Fibroblast of pulmonary artery (primary cell): ENCODE results near the gene UBR4.

Source experiments
- DNase-seq: peaks from one replicate; pipeline ENCODE4 v3.0.0-alpha.2; 2010; ENCODE audit warnings: low read depth
- H3K4me3 ChIP-seq: replicated peaks from 2 replicates; pipeline ENCODE4 v1.5.1; 2011; ENCODE audit warnings: low read depth, mild to moderate bottlenecking, control low read depth, low read length, moderate library complexity
- TF ChIP-seq, protein P1 (sequence below): IDR thresholded peaks from 2 replicates; pipeline ENCODE4 v1.5.1; 2011; ENCODE audit warnings: mild to moderate bottlenecking, control low read depth, low read length, inconsistent platforms; ENCODE audit errors: missing control alignments

UBR4 gene

DNA sequence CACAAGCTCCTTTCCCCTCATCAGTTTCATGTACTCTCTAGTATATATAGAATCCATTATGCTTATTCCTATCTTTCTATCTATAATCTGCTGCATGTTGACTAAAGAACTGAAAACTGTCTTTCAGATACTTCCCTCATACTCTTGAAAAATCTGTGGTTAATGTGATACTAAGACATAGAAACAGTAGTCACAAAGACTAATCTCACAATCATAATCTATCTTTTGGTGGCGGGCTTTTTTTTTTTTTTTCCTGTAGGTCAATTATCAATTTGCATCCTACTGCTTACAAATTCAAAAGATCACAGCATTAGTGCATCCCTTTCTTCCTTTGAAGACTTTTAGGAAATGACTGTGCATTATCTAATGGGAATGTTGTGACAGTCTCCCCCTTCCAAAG lies 4.7 kb downstream of the UBR4 start:
- no peak for DNase-seq
- TF ChIP-seq, protein P1, sequence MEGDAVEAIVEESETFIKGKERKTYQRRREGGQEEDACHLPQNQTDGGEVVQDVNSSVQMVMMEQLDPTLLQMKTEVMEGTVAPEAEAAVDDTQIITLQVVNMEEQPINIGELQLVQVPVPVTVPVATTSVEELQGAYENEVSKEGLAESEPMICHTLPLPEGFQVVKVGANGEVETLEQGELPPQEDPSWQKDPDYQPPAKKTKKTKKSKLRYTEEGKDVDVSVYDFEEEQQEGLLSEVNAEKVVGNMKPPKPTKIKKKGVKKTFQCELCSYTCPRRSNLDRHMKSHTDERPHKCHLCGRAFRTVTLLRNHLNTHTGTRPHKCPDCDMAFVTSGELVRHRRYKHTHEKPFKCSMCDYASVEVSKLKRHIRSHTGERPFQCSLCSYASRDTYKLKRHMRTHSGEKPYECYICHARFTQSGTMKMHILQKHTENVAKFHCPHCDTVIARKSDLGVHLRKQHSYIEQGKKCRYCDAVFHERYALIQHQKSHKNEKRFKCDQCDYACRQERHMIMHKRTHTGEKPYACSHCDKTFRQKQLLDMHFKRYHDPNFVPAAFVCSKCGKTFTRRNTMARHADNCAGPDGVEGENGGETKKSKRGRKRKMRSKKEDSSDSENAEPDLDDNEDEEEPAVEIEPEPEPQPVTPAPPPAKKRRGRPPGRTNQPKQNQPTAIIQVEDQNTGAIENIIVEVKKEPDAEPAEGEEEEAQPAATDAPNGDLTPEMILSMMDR = no peak
- H3K4me3 ChIP-seq = no peak overlapping the region

DNA sequence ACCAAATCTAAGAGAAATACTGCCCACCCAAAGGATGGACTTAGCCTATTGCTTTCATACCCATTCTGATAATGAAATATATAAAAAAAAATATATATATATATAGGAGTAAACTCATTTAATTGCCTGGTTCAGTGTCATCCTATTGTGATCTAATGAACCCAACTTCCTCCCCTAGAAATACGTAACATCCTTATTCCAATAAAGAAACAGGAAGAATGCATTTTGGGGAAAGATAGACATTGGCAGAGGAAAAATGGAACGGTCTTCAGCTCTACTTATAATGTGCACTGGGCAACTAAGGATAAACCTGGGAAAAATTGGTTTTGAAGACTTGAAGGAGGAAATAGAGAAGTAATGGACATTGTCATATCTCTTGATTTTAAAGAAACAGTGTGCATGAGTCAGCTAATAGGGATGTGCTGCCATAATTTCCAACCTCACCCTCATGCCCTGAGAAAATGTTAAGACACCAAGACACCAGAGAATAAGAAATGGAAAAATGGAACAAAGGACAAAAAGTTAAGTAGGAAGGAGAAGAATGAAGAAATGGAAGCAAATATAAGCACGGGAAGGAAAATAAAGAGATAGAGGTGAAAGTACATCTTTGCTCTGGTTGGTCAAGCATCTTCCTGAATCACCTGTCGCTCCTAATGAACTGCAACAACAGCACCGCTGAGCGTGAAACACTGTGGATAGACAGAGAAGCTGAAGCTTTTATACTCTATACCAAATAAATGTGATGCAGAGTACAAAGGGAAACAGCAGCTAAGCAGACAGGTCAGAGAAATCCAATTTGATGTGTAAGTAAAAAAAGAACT lies 5.4 kb downstream of the UBR4 start:
- no peak for DNase-seq
- TF ChIP-seq, protein P1 = no peak

GRCh38 chr1:19203440-19203839 lies 6.6 kb downstream of the UBR4 start:
- TF ChIP-seq, protein P1 = no peak
- no peak overlapping the region for H3K4me3 ChIP-seq
- peak; percentile 64 for DNase-seq

More for the DNA sequence above, 5.4 kb downstream of the UBR4 start:
- no peak overlapping the region for H3K4me3 ChIP-seq

- DNase-seq = no peak
- TF ChIP-seq, protein P1 = no peak
- H3K4me3 ChIP-seq = no peak overlapping the region
Observed at GRCh38 chr1:19202396-19202795, 7.7 kb downstream of the UBR4 start.

GRCh38 chr1:19199969-19200604 lies 10.0 kb downstream of the UBR4 start:
- TF ChIP-seq, protein P1 = no peak
- no peak for DNase-seq
- no peak overlapping the region for H3K4me3 ChIP-seq

GRCh38 chr1:19199329-19199968 lies 10.6 kb downstream of the UBR4 start:
- DNase-seq = no peak
- TF ChIP-seq, protein P1 = no peak

More at GRCh38 chr1:19199329-19199968, 10.6 kb downstream of the UBR4 start:
- H3K4me3 ChIP-seq = no peak overlapping the region
